NB4 (cell line): Measurements from ENCODE around the gene ST6GALNAC2.

Experiments used
- CTCF ChIP-seq: IDR thresholded peaks from one replicate; pipeline ENCODE4 v1.5.1; 2012; ENCODE audit warnings: low read depth, low read length
- MAX ChIP-seq: IDR thresholded peaks from 2 replicates; pipeline ENCODE4 v1.6.1; 2011; ENCODE audit warnings: low read depth, low read length
- MYC ChIP-seq: IDR thresholded peaks from 2 replicates; pipeline ENCODE4 v1.6.1; 2011; ENCODE audit warnings: low read depth, low read length
- POLR2A ChIP-seq: IDR thresholded peaks from 2 replicates; pipeline ENCODE4 v1.6.1; 2011; ENCODE audit warnings: mild to moderate bottlenecking; ENCODE audit not compliant: insufficient read length; ENCODE audit errors: extremely low read depth

GRCh38 chr17:76566613-76566943 is 19.1 kb downstream of the ST6GALNAC2 start:
- TF ChIP-seq CTCF (no peak), POLR2A (no peak), MYC (no peak), MAX (no peak)
